ENCODE data around the gene IPO13.

Gene IPO13

DNA sequence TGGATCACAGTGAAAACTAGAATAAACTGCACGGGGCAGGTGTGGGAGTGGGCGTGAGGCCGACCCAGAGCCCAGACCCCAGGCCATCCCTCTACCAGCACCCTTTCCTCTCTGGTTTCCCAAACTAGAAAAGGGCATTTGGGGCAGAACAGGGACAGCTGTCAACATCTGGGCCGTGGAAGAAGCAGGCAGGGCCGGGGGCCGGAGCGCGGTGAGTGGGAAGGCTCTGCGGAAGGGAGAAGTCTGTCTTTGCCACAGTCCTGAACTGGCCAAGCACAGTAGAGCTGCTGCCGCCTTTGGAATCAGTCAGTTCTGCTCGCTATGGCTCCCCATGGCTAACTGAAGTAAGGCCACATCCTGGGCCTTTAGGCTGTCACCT, 51.2 kb downstream of the IPO13 start:
- no peak for DNase-seq (ENCODE audit: low read depth)
- H3K4me3 ChIP-seq (ENCODE audit: low read depth, low read length): no peak overlapping the region

DNA sequence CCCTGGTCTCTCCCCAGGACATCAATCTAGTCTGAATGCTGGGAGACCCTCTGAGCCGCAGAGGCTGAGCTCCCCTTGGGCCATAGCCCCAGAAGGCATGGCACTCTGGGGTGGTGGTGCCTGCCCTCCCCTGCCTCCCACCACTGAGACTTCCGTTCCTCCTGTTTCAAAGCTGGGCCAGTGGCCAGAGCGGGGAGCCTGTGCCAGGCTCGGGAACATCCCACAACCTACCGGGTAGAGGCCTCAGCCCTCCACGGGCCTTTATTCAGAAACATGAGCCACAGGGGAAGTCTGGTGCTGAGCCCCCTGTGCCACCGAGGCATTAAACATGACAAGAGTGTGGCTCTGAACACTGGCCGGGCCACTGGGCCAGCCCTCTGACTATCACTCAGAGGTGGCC, 52.7 kb downstream of the IPO13 start:
- DNase-seq (ENCODE audit: low read depth): no peak
- TF ChIP-seq, protein P1, sequence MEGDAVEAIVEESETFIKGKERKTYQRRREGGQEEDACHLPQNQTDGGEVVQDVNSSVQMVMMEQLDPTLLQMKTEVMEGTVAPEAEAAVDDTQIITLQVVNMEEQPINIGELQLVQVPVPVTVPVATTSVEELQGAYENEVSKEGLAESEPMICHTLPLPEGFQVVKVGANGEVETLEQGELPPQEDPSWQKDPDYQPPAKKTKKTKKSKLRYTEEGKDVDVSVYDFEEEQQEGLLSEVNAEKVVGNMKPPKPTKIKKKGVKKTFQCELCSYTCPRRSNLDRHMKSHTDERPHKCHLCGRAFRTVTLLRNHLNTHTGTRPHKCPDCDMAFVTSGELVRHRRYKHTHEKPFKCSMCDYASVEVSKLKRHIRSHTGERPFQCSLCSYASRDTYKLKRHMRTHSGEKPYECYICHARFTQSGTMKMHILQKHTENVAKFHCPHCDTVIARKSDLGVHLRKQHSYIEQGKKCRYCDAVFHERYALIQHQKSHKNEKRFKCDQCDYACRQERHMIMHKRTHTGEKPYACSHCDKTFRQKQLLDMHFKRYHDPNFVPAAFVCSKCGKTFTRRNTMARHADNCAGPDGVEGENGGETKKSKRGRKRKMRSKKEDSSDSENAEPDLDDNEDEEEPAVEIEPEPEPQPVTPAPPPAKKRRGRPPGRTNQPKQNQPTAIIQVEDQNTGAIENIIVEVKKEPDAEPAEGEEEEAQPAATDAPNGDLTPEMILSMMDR (IDR thresholded peaks at IDR 0.05; ENCODE audit: insufficient read depth, low read depth, low read length, missing control alignments): no peak
- H3K4me3 ChIP-seq (ENCODE audit: low read depth, low read length): no peak overlapping the region

More for the DNA sequence above, 51.2 kb downstream of the IPO13 start:
- TF ChIP-seq, protein P1 (IDR thresholded peaks at IDR 0.05; ENCODE audit: insufficient read depth, low read depth, low read length, missing control alignments): no peak

DNA sequence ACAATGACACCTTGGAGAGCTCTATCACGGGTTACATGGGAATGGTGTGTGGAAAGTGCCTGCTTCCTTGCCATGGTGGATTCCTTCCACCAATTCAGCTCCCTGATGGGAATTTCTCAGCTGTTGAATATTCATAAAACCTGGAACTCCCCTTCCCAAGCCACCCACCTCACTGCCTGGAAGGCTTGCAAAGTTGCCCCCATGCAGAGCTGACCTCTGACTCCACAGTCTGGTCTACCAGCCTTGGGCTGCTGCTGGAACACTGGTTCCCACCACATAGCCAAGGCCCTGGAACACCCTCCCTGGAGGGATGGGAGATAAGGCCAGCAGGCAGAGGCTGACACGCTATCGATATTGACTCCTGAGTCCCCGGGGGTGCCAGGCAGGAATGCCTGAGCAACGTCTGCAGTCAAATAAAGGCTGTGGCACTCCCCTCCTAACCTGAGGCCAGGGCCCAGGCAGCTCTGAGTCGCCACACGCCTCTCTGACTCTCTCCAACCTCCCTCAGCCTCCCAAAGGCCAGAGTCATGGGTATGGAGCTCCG, 53.4 kb downstream of the IPO13 start:
- TF ChIP-seq, protein P1 (IDR thresholded peaks at IDR 0.05; ENCODE audit: insufficient read depth, low read depth, low read length, missing control alignments): no peak
- no peak for DNase-seq (ENCODE audit: low read depth)
- H3K4me3 ChIP-seq (ENCODE audit: low read depth, low read length): no peak overlapping the region

DNA sequence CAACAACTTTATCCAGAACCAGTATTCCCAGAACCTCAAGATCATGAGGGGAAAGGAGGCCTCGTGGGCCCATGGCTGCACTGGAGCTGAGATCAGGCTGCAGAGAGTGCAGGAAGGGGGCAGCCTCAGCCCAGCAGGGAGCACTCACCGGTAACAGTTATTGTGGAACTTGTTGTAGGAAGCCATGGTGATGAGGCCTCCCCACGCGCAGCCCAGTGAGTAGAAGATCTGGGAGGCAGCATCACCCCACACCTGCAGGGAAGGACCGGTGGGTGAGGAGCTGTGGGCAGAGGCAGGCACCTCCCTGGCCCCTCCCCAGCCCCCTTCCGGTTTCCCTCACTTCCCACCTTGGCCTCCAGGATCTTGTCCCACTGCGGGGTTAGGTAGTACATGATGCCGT, 55.4 kb downstream of the IPO13 start:
- H3K4me3 ChIP-seq (ENCODE audit: low read depth, low read length): no peak overlapping the region
- no peak for DNase-seq (ENCODE audit: low read depth)
- TF ChIP-seq, protein P1 (IDR thresholded peaks at IDR 0.05; ENCODE audit: insufficient read depth, low read depth, low read length, missing control alignments): no peak

DNA sequence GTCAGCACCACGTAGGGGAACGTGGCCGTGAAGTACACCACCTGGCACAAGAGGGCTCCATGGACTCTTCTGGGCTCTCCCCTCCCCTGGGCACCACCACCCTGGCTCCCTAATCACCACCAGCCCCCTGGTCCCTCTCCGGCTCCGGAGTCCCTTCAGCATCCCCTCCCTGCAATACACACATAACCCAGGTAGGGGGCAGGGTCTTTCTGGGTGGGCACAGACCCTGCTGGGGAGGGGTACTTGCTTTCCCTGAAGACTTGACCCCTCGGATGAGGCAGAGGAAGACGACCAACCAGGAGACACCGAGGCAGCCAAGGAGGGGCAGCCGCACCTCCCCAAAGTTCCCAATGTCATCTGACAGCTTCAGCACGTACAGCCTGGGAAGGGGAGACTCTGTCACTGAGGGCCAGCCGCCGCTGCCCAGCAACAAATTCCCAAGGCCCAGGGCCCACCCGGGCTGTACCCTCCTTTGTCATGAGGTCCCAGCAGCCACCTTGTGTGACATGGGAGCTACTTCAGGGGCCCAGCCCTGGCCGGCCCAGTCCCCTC, 55.9 kb downstream of the IPO13 start:
- no peak overlapping the region for H3K4me3 ChIP-seq (ENCODE audit: low read depth, low read length)
- no peak for DNase-seq (ENCODE audit: low read depth)
- TF ChIP-seq, protein P1 (IDR thresholded peaks at IDR 0.05; ENCODE audit: insufficient read depth, low read depth, low read length, missing control alignments): peak; percentile 9

DNA sequence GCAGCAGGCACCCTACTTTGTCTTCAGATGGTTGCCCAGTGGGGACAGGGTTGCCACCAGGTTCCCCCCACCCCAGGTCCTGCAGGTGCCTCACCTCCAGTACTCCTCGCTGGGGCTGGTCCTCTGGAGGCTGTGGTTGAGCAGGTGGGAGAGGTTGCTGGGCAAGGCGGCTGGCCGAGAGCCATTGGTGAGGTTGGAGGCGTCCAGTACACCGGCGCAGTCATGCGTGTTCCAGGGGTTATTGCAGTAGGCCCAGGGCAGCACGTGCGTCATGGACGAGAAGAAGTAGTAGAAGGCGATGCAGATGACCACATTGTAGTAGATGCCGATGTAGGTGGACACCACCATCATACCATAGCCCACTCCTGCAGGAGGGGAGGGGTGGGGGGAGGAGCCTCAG, 61.5 kb downstream of the IPO13 start:
- no peak for DNase-seq (ENCODE audit: low read depth)
- TF ChIP-seq, protein P1 (IDR thresholded peaks at IDR 0.05; ENCODE audit: insufficient read depth, low read depth, low read length, missing control alignments): no peak
- H3K4me3 ChIP-seq (ENCODE audit: low read depth, low read length): no peak overlapping the region

DNA sequence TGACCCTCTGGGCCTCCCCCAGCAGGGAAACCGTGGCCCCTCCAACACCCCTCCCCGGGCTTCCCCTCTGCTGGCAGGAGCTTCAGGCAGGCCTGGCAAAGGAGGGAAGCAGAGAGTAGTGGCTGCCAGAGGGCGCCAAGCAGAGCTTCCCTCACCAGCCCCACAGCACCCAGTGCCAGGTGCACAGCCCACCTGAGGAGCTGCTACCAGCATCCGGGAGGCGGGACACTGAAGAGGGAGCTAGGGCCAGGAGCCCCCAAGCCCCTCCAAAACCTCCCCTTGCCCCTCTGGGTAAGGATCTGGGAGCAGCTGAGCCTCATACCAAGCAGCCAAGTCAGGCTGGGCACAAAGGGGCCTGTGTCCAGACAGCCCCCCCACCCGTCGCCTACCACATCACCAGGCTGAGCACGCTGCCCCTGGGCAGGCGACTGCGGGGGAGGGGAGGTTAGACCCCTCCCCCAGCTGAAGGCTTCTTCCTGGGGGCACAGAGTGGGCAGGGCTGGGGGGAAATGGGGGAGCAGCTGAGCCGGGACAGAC, 64.3 kb downstream of the IPO13 start:
- DNase-seq (ENCODE audit: low read depth): no peak
- TF ChIP-seq, protein P1 (IDR thresholded peaks at IDR 0.05; ENCODE audit: insufficient read depth, low read depth, low read length, missing control alignments): no peak

More for the DNA sequence above, 64.3 kb downstream of the IPO13 start:
- H3K4me3 ChIP-seq (ENCODE audit: low read depth, low read length): no peak overlapping the region
